ENCODE data around the gene PPP1R9B.

Gene PPP1R9B

DNA sequence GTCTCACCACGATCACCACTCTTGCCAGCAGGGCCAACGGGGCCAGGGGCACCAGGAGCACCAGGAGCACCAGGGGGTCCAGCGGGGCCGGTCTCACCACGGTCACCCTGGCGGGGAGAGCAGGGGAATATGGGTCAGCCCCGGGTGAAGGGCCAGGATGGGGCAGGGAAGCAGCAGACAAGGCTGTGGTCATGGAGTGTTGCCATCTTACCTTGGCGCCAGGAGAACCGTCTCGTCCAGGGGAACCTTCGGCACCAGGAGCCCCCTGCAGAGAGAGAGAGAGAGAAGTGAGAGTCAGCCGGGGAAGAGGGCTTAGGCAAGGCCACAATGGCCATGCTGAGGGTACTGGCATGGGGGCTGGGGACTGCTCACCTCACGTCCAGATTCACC lies 38.0 kb upstream of the PPP1R9B start:
- in situ Hi-C loops (cut with MboI; ENCODE audit: low sequenced_read_pairs) = no loop called here

- in situ Hi-C loops (cut with MboI; ENCODE audit: low sequenced_read_pairs) = no loop called here
These were observed 37.5 kb upstream of the PPP1R9B start for GRCh38 chr17:50187751-50188530.

GRCh38 chr17:50187394-50187725 lies 36.9 kb upstream of the PPP1R9B start:
- in situ Hi-C loops (cut with MboI; ENCODE audit: low sequenced_read_pairs) = no loop called here

DNA sequence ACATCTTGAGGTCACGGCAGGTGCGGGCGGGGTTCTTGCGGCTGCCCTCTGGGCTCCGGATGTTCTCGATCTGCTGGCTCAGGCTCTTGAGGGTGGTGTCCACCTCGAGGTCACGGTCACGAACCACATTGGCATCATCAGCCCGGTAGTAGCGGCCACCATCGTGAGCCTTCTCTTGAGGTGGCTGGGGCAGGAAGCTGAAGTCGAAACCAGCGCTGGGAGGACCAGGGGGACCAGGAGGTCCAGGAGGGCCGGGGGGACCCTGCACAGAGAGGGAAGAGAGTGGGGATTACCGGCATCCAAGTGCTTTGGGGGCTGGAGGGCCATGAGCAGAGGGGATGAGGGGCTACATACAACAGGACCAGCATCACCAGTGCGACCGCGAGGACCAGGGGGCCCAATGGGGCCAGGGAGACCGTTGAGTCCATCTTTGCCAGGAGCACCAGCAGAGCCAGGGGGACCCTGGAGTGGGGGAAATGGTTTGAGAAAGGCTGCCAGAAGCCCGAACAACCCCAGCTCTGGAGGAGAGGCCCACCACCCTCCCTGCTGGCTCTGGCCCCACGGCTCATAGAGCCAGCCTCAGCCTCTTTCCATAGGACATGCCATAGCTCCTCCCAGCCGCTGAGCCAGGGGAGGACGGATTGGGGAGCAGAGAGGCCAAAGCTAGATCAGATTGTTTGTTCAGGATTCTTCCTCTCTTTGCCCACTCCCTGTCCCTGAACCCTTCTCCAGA lies 36.4 kb upstream of the PPP1R9B start:
- in situ Hi-C loops (cut with MboI; ENCODE audit: low sequenced_read_pairs) = no loop called here

DNA sequence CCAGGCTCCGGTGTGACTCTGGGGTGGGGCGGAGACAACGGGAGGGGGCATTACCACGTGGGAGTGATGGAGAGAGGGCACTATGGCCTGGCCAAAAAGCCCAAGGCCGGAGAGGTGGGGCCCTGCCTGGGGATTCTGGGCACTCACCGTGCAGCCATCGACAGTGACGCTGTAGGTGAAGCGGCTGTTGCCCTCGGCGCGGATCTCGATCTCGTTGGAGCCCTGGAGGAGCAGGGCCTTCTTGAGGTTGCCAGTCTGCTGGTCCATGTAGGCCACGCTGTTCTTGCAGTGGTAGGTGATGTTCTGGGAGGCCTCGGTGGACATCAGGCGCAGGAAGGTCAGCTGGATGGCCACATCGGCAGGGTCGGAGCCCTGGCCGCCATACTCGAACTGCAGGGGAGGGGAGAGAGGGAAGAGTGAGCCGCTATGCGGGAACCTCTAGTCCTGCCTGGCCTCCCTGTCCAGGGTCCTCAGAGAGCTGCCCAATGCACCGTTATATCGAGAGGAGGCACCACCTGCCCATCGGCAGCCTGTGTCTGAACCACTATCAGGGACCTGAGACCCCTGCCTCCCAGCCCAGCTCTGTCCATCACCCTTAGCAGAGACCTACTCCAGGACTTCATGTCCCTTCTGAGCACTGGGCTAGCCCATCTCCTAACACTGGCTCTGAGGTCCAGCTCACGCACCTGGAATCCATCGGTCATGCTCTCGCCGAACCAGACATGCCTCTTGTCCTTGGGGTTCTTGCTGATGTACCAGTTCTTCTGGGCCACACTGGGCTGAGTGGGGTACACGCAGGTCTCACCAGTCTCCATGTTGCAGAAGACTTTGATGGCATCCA lies 35.4 kb upstream of the PPP1R9B start:
- in situ Hi-C loops (cut with MboI; ENCODE audit: low sequenced_read_pairs) = no loop called here

DNA sequence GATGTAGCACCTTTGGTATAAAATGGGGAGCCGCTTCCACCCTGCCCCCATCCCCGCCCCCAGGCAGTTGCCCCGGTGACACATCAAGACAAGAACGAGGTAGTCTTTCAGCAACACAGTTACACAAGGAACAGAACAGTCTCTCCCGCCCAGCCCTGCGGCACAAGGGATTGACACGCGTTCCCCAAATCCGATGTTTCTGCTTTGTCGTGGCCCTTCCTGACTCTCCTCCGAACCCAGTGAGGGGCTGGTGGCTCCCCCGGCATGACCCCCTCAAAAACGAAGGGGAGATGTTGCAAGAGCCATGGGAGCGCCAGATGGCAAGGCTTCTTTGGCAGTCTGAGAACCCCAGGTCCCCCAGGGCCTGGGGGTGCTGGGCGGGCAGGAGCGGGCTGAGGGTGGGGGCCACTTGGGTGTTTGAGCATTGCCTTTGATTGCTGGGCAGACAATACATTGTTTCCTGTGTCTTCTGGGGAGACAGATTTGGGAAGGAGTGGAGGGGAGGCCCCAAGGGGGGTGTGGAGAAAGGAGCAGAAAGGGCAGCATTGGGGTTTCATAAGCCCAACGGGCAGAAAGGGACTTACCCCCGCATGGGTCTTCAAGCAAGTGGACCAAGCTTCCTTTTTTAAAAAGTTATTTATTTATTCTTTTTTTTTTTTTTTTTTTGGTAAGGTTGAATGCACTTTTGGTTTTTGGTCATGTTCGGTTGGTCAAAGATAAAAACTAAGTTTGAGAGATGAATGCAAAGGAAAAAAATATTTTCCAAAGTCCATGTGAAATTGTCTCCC lies 34.3 kb upstream of the PPP1R9B start:
- in situ Hi-C loops (cut with MboI; ENCODE audit: low sequenced_read_pairs) = no loop called here

DNA sequence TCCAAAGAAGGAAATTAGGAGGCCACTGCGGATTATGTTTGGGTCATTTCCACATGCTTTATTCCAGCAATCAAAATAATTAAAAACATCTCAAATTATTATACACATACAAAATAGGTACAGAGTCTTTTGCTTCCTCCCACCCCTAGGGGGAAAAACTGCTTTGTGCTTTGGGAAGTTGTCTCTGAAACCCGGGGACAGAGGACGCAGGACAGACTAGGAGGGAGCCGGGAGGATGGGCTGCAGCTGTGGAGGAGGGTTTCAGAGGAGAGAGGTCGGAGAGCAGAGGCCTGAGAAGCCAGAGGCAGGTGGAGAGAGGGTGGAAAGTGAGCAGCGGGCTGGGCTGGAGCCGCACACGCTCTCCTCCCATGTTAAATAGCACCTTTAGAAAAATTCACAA lies 33.6 kb upstream of the PPP1R9B start:
- in situ Hi-C loops (cut with MboI; ENCODE audit: low sequenced_read_pairs) = no loop called here

DNA sequence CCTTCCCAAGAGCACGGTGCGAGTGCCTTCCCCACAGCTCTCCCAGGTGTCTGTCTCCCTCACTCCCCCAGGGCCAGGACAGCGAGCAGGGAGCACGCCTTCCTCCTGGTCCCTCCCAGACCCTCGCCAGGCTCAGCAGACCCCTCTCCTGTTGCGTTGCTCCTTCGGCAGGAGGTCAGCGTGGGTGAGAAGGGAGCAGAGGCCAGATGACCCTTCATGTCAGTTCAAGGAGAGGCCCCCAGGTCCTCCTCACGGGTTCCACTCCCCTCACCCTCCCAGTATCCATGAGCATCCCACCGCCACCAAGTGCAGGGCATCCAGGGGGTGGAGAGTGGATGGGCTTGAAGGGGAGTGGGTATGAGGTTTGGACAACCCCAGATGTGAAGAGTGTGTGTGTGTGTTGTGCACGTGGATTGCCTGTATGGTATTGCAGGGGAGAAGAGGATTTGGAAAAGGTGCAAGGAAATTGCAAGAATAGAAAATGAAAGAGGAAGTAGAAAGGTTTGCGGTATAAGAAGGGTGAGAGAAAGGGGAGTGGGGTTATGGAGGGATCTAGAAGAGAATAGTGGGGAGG lies 33.0 kb upstream of the PPP1R9B start:
- in situ Hi-C loops (cut with MboI; ENCODE audit: low sequenced_read_pairs) = no loop called here

DNA sequence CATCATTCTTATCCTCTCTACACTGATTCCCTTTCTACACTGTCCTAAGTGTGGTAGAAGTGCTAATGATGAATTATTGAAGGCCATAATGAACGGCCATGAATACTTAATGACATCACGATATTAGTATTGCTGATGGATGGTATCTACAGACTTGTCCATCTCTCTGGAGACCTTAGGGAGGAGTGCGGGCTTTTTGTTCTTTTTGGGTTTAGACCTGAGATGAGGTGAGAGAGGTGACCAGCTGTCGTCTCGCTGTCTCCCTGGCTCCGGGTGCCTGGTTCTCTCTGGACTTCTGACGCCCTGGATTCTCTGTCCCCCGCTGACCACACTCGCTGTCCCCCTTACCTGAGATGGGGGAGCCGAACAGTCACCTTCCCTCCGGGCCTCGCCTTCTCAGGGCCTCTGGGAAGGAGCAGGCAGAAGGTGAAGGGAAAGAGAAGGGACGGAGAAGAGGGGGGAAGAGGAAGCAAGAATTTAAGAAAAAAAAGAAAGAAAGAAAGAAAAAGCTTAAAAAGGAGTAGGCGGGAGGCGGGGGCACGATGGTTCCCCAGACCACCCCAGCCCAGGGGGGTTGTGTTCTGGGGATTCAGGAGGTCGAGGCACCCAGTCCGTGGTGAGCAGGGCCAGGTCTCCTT lies 32.4 kb upstream of the PPP1R9B start:
- in situ Hi-C loops (cut with MboI; ENCODE audit: low sequenced_read_pairs) = no loop called here

DNA sequence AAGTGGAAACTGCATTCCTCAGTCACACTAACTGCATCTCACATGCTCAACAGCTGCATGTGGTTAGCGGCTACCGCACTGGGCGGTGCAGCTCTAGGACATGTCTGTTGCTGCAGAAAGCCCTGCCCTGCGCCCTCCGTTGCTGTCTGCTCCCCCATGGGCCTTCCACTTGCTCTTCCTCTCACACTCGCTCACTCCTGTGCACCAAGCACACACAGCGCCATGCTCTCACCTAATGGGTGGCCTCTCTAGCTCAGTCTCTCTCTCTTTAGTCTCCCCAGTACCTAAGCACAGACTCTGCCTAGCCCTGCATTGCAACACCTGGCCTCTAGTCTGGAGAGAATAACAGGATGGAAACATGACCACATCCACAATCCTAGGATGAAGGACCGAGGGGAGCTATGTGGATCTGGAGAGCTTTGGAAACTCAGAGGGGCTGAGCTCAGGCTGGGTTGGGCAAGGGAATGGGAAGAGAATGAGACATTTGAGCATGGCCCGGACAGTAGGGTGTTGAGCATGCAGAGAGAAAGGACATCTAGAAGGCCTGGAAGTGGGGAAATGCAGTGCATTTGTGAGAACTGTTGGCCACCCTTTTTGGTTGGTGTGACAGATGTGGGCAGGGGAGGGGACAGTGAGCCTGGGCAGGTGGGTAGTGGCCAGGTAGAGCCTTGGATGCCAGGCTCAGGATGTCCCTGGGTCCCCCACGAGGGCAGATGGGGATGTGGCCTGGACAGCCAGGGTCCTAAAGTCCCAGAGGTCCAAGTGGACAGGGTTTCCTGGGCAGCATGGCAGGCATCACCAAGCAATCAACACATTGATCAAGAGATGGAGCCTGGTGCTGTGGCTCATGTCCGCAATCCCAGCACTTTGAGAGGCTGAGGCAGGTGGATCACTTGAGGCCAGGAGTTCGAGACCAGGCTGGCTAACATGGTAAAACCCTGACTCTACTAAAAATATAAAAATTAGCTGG lies 31.4 kb upstream of the PPP1R9B start:
- in situ Hi-C loops (cut with MboI; ENCODE audit: low sequenced_read_pairs) = no loop called here

- in situ Hi-C loops (cut with MboI; ENCODE audit: low sequenced_read_pairs) = no loop called here
These were observed 30.7 kb upstream of the PPP1R9B start for GRCh38 chr17:50181144-50181543.

DNA sequence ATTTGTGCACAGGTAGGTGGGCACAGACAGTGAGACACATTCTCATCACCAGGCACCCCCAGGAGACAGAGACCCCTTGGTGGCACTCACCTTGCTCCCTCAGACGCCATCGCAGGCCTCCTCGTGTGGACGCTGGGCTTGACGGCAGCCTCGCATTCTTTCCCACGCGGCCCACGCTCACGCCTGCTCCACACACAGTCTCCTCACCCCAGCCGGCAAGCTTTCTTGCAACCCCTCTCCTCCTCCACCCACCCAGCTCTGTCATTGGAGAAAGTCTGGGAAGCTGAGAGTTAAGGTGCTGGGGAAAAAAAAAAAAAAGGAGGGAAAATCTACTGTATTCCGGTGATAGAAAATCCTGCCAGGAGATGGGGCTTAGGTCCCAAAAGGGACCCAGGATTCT lies 30.1 kb upstream of the PPP1R9B start:
- in situ Hi-C loops (cut with MboI; ENCODE audit: low sequenced_read_pairs) = no loop called here

DNA sequence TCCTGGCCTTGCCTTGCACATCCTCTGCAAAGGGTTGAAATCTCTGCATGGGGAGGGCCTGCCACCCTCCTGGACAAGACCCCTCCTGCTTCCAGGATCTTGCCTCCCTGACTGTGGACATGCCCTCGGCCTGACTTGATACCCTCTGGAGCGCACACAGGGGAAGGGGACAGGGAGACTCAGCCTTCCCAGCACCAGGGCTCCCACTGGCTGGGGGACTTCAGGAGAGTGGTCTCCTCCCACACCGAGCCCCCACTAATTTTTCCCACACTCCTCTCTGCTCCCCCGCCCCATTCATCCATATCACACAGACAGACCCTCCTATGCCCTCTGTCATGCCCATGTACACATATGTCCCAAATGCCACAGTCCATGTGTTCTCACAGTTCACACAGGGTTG lies 29.6 kb upstream of the PPP1R9B start:
- in situ Hi-C loops (cut with MboI; ENCODE audit: low sequenced_read_pairs) = no loop called here

DNA sequence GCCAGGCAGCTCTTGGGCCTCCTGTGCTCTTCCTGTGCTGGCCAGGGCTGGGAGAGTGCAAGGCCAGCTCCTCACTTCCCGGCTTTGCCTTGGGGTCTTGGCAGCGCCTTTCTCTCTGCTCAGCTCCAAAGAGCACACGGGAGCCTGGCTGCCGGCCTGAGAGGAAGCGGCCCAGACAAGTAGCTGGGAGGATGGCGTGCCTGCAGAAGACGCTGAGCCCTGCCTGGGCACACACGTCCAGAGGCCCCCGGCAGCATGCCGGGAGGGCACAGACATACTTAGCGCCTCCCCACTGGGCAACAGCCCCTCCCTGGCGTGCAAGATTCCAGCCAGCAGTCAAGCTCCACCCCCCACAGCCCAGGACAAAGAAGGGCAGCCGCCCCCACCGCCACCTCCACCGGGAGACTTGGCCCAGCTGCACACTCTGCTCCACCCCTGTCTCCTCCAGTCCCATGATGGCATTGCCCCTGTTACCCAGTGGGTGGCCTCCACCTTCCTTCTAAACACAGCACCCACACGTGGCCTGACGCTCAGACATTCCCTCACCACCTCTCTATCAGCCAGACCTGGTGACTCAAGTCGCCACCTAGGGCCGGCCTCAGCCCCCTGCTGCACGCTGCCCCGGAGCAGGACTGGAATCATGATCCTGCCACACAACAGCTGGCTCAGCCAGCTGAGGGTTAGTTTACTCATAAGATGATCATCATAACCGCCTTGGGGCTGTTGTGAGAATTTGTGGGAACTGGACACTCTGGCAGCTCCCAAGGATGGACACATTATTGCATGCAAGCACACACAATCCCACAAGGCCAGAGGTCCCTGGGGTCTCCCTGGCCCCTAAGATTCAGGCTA lies 27.7 kb upstream of the PPP1R9B start:
- in situ Hi-C loops (cut with MboI; ENCODE audit: low sequenced_read_pairs) = no loop called here

DNA sequence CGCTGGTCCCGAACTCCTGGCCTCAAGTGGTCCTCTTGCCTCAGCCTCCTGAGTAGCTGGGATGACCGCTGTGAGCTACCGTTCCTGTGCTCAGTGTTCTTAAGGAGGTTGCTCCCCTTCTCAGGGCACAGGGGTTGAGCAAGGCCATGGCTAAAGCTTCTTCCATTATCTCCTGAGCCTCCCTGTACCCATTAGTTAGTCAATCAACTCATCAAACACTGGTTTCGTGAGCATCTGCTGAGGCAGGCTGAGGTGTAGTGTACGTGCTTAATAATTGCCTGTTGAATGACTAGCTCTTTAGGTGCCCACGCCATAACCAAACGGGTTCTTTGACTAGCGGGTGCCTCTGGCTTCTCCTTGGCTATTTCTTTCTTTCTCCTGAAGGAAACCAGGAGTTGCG lies 27.0 kb upstream of the PPP1R9B start:
- in situ Hi-C loops (cut with MboI; ENCODE audit: low sequenced_read_pairs) = no loop called here

GRCh38 chr17:50176559-50177357 lies 26.3 kb upstream of the PPP1R9B start:
- in situ Hi-C loops (cut with MboI; ENCODE audit: low sequenced_read_pairs) = no loop called here
